ENCODE results near the gene RBM47.

- TF ChIP-seq CTCF (IDR thresholded peaks at IDR 0.05) (no peak), POLR2A (IDR thresholded peaks at IDR 0.05) (no peak), EP300 (IDR thresholded peaks at IDR 0.05) (no peak)
These were observed 41.8 kb downstream of the RBM47 start for GRCh38 chr4:40587826-40588225.
